GM19099 (cell line): ENCODE results near the gene TSPAN13.

Experiments used
- POLR2A ChIP-seq: IDR thresholded peaks from 3 replicates; pipeline ENCODE4 v1.6.1; 2011; ENCODE audit warnings: low read depth; ENCODE audit not compliant: insufficient read length; ENCODE audit errors: extremely low read depth

The TSPAN13 gene

DNA sequence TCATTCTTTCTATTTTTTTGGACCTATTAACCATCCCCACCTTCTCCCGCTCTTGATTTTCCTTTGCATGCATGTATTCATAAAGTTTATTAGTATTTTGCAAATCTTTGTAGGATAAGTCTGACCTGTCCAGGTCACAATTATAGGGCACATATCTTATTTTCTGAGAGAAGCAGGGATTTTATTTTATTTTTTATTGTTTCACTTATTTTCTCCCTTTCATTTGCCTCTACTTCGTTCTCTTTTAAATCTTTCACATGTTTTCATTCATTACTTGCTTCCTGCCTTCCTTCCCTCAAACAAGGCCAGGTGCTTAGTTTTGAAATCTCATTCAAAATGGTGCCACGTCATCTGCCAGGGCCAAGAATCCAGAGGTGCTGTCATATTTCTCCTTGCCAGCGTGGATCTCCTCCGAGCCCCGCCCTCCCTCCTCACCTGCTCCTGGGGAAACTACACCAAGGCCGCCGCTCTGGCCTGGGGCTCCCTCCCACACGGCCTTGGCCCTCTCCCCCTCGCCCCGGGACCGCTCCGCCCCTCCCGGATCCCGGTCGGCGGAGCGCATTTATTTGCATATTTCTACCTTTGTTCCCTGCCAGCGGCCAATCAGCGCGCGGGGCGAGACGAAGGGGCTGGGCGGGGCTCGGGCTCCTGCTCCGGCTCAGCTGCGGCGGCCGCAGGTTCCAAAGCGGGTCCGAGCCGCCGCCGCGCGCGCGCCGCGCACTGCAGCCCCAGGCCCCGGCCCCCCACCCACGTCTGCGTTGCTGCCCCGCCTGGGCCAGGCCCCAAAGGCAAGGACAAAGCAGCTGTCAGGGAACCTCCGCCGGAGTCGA is at the start of gene TSPAN13:
Gene TSPAN13 (plus strand): TSS at position 654 of the 830 bp plus-strand sequence. CDS start 213 bp downstream, outside the sequence.
- TF ChIP-seq POLR2A: no peak

GRCh38 chr7:16708511-16708910 is 45.0 kb upstream of the TSPAN13 start:
- no peak for TF ChIP-seq POLR2A

DNA sequence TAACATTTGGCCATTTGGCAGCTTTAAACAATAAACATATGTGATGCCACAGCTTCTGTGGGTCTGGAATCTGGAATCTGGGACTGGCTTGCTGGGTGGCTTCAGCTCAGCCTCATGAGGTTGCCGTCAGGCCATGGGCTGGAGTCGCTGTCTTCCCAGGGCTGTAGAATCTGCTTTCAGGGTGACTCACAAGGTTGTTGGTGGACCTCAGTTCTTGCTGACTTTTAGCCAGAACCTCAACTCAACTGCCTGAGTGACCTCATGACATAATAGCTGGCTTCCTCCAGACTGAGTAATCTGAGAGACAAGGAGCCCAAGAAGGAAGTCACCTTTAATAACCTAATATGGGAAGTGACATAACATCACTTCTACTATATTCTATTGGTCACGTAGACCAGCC is 44.6 kb upstream of the TSPAN13 start:
- TF ChIP-seq POLR2A: no peak

DNA sequence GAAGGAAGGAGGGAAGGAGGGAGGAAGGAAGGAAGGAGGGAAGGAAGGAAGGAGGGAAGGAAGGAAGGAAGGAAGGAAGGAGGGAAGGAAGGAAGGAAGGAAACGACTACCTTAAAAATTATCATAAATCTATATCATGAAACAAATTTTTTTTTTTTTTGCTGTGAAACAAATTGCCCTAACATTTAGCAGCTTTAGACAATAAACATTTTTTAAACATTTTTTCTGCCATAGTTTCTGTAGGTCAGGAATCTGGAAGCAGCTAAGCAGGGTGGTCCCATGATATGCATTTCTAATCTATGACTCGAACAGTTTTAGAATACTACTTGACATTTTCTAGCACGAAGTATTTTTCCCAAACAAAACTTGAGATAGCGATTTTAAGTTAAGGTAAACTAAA is 42.9 kb upstream of the TSPAN13 start:
- no peak for TF ChIP-seq POLR2A

DNA sequence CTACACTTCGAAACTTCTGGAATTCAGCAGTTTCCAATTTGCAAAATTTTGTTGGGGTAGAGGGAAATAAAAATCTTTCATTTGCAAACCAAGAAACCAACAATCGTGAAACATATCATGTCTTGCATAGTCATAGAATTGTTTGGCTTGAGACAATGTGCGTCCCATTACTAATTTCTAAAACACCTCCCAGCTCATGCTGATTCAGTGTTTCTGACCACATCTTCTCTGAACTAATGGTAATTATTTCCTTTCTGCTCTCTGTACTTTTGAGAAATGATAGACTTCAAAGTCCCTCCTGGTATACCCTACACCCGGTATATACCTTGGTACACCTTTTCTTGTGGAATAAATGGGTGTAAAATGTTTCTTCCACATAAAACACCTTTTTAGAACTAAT is 41.8 kb upstream of the TSPAN13 start:
- TF ChIP-seq POLR2A: no peak

DNA sequence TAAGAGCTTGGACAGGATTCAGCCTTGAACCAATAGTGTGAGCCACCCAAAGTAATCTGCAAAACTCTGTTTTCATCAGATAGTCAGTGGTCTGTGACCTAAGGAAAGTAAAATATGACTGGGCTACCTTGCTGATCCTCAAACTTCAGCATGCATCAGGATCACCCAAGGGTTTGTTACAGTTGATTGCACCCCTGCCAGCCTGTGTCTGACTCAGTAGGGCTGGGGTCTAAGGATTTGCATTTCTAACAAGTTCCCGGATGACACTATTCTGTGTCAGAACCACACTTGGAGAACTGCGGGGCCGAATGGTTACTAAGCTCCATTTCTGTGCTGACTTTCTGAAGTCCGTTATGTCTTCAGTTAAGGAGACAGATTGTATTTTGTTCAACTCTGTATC is 40.6 kb upstream of the TSPAN13 start:
- TF ChIP-seq POLR2A: no peak

DNA sequence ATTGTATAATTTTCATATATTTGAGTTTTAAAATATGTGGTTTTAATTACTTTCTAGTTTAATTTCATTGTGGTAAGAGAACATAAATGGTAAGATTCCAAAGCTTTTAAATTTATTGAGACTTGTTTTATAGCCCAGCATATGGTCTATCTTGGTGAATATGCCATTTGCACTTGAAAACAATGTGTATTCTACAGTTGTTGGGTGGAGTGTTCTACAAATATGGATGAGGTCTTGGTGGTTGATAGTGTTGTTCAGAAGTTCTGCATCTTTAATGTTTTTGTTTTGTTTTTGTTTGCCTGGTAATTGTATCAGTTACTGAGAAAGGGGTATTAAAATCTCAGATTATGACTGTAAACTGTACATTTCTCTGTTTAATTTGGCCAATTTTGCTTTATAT is 37.6 kb upstream of the TSPAN13 start:
- TF ChIP-seq POLR2A: no peak

GRCh38 chr7:16718111-16718656 is 35.4 kb upstream of the TSPAN13 start:
- no peak for TF ChIP-seq POLR2A

DNA sequence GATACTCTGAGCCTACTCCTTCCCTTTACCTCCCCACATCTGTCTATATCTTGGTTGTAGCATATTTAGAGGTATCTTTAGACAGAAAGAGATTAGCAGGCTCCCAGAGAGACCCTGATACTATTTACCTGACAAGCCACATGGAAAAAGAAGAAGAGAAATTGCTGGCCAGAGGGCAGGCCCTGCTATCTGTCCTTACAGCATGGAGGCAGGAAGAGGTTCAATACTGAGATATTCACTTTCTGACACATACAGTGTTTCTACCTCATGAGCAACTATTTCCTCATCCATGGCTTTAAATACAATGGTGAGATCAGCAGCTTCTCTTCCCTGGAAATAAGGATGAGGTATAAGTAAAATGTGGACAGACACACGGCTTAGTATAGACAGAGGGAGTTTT is 33.9 kb upstream of the TSPAN13 start:
- TF ChIP-seq POLR2A: no peak

GRCh38 chr7:16721541-16721940 is 32.0 kb upstream of the TSPAN13 start:
- TF ChIP-seq POLR2A: no peak

DNA sequence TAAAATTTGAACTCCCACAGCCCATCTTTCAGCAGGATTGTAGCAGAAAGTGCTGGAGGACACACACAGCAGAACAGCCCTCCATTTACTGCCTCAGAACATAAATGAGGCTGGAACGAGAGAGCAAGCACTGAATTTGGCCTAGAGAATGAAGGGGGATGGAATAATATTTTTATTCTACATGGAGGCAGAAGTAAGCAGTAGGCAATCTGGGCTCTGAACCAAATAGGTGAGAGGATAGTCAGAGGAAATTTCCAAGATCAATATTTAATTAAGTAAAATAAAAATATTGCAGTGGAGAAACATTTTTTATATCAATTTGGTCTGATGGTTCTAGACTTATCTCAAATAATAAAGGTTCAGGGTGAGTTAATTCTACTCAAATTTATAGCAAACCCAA is 29.2 kb upstream of the TSPAN13 start:
- no peak for TF ChIP-seq POLR2A

GRCh38 chr7:16726189-16726588 is 27.4 kb upstream of the TSPAN13 start:
- TF ChIP-seq POLR2A: no peak

DNA sequence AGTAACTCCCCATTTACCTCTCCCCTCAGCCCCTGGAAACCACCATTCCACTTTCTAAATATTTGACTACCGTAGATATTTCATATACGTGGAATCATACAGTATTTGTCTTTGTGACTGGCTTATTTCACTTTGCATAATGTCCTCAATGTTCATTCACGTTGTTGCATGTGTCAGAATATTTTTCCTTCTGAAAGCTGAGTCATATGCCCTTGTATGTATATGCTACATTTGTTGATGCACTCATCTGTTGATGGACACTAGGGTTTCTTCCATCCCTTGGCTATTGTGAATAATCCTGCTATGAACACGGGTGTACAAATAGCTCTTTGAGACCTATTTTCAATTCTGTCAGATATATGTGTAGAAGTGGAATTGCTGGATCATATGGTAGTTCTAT is 25.8 kb upstream of the TSPAN13 start:
- TF ChIP-seq POLR2A: no peak

DNA sequence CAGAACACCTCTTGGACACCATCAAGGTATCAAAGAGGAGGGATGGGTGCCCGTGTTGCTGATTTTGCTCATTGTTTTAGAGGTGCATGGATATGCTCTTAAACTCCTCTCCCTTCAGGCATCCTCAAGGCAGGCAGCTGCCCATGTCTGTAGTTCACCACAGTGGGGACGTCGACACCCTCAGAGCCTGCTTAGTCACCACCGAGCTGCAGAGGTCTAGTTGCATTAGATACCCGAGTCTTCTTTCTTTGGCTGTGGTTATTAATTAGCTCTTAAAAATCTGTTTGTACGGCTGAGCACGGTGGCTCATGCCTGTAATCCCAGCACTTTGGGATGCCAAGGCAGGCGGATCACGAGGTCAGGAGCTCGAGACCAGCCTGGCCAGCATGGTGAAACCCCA is 24.7 kb upstream of the TSPAN13 start:
- TF ChIP-seq POLR2A: no peak

DNA sequence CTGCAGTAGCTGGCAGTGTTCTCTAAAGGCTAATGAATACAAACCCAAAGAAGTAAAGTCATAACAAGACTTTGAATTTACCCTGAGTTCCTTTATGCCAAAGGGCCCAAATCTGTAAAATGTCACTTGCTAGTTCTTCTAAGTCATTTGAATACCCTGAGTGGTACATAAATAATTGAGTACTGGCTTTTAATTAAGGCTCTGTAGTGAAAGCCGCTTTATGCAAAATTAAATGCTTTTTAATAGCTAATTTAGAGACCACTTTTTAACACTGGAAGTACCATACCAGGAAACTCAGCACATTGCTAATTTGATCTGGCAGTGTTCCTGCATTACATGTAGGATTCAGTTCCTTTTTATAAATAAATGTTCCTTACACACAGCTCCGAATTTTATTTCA is 24.0 kb upstream of the TSPAN13 start:
- no peak for TF ChIP-seq POLR2A

GRCh38 chr7:16730937-16731336 is 22.6 kb upstream of the TSPAN13 start:
- no peak for TF ChIP-seq POLR2A
